HFFc6 (cell line): ENCODE measurements around the gene COG1. TPM values are rescaled to one million over a fixed set of nuclear protein-coding genes. Genes with fewer than 3 reads are reported as not detected.
A peak's percentile ranks its signal among the peaks of the same experiment; 100 is the strongest.

Experiments used
- DNase-seq: peaks from one replicate; pipeline ENCODE4 v3.0.0-alpha.2; 2018
- H3K27ac Mint-ChIP-seq: 2 replicates; pipeline ENCODE4 v1.8.0; 2020; ENCODE audit warnings: mild to moderate bottlenecking, mixed read lengths
- H3K27me3 Mint-ChIP-seq: 2 replicates; pipeline ENCODE4 v1.8.0; 2021; ENCODE audit warnings: mild to moderate bottlenecking, moderate library complexity, mixed read lengths; ENCODE audit not compliant: insufficient read depth
- H3K36me3 Mint-ChIP-seq: 2 replicates; pipeline ENCODE4 v1.8.0; 2021; ENCODE audit warnings: low read depth, mixed read lengths
- H3K4me1 Mint-ChIP-seq: 2 replicates; pipeline ENCODE4 v1.8.0; 2020; ENCODE audit warnings: low read depth, mixed read lengths
- H3K4me3 Mint-ChIP-seq: 2 replicates; pipeline ENCODE4 v1.8.0; 2020; ENCODE audit warnings: mild to moderate bottlenecking, moderate library complexity, mixed read lengths
- H3K9me3 Mint-ChIP-seq: 2 replicates; pipeline ENCODE4 v1.8.0; 2020; ENCODE audit warnings: mild to moderate bottlenecking, mixed read lengths
- CTCF ChIP-seq: fragments of 200-600 bp; sonication (generic); IDR thresholded peaks from 2 replicates; pipeline ENCODE4 v1.5.0; 2021; ENCODE audit warnings: antibody characterized with exemption, mild to moderate bottlenecking
- total RNA-seq, 6 experiments: library from RNA; stranded (reverse); fragmentation: NEBNext Ultra II Directional; extraction: Animal tissue kit (Norgen Biotek cat#: 25700); gene quantifications; 2 replicates in 1 of 6; 3 replicates in 5 of 6; pipeline ENCODE4 v1.2.3, GENCODE V29; 2021

COG1 gene
- total RNA-seq, 6 experiments from 2014 or later: 47.3 to 59.0 (median 55.8) TPM

- H3K27me3 Mint-ChIP-seq: no peaks in the 10 kb centered on the region; the same call in 1 of the 2 replicates
- H3K27ac Mint-ChIP-seq: no peak overlapping the region
- no peak for DNase-seq
- H3K9me3 Mint-ChIP-seq: no peaks in the 10 kb centered on the region
- H3K36me3 Mint-ChIP-seq: peaks cover 75% of the 10 kb centered on the region
- no peak for TF ChIP-seq CTCF
- H3K4me1 Mint-ChIP-seq: peaks cover 47% of the 10 kb centered on the region
- no peak overlapping the region for H3K4me3 Mint-ChIP-seq
Observed at GRCh38 chr17:73199751-73200317, 7.0 kb downstream of the COG1 start.

GRCh38 chr17:73200476-73200875 lies 7.6 kb downstream of the COG1 start:
- H3K9me3 Mint-ChIP-seq: no peaks in the 10 kb centered on the region

GRCh38 chr17:73201215-73202069 lies 8.6 kb downstream of the COG1 start:
- Mint-ChIP-seq H3K4me3 (no peak overlapping the region), H3K36me3 (peaks cover 62% of the 10 kb centered on the region), H3K4me1 (peaks cover 33% of the 10 kb centered on the region), H3K27ac (peak overlapping the region; percentile 54; the same call in 1 of the 2 replicates), H3K9me3 (no peaks in the 10 kb centered on the region), H3K27me3 (no peaks in the 10 kb centered on the region; the same call in 1 of the 2 replicates)
- TF ChIP-seq CTCF: no peak
- DNase-seq: no peak

More at GRCh38 chr17:73200476-73200875, 7.6 kb downstream of the COG1 start:
- H3K27me3 Mint-ChIP-seq: no peaks in the 10 kb centered on the region; the same call in 1 of the 2 replicates
- no peak for TF ChIP-seq CTCF
- H3K4me3 Mint-ChIP-seq: no peak overlapping the region
- H3K4me1 Mint-ChIP-seq: peaks cover 40% of the 10 kb centered on the region
- H3K27ac Mint-ChIP-seq: no peak overlapping the region
- peaks cover 69% of the 10 kb centered on the region for H3K36me3 Mint-ChIP-seq
- DNase-seq: no peak

GRCh38 chr17:73203135-73203787 lies 10.4 kb downstream of the COG1 start:
- no peak for DNase-seq
- Mint-ChIP-seq H3K36me3 (peaks cover 59% of the 10 kb centered on the region), H3K4me3 (no peak overlapping the region), H3K4me1 (peaks cover 26% of the 10 kb centered on the region), H3K9me3 (no peaks in the 10 kb centered on the region), H3K27me3 (no peaks in the 10 kb centered on the region; the same call in 1 of the 2 replicates), H3K27ac (peak overlapping the region; percentile 51)
- TF ChIP-seq CTCF: no peak

- Mint-ChIP-seq H3K36me3 (peaks cover 58% of the 10 kb centered on the region), H3K4me3 (no peak overlapping the region), H3K4me1 (peaks cover 26% of the 10 kb centered on the region), H3K27me3 (no peaks in the 10 kb centered on the region; the same call in 1 of the 2 replicates), H3K27ac (peak overlapping the region; percentile 51), H3K9me3 (no peaks in the 10 kb centered on the region)
- no peak for TF ChIP-seq CTCF
- DNase-seq: no peak
Observed at GRCh38 chr17:73203788-73204479, 11.1 kb downstream of the COG1 start.
